HG02678 (cell line): Measurements from ENCODE around the gene ZNF444.

ENCODE experiments used
- ATAC-seq: cut with Tn5 transposase; IDR thresholded peaks from one replicate; pipeline ENCODE4 v1.9.1; 2021; ENCODE audit warnings: mild to moderate bottlenecking, moderate library complexity; ENCODE audit not compliant: unreplicated experiment

The ZNF444 gene

GRCh38 chr19:56106993-56107392 is 34.1 kb upstream of the ZNF444 start:
- ATAC-seq, result no peak

- ATAC-seq, result no peak
Measured at GRCh38 chr19:56107626-56108351, 33.3 kb upstream of the ZNF444 start.

GRCh38 chr19:56108447-56109195 is 32.5 kb upstream of the ZNF444 start:
- ATAC-seq, result no peak

- peak; percentile 31 for ATAC-seq
Measured at GRCh38 chr19:56109226-56109625, 31.9 kb upstream of the ZNF444 start.

- ATAC-seq, result no peak
Measured at GRCh38 chr19:56110515-56111448, 30.3 kb upstream of the ZNF444 start.

GRCh38 chr19:56111601-56112312 is 29.3 kb upstream of the ZNF444 start:
- ATAC-seq, result peak; percentile 78

GRCh38 chr19:56112313-56112709 is 28.8 kb upstream of the ZNF444 start:
- no peak for ATAC-seq

- no peak for ATAC-seq
Measured at GRCh38 chr19:56113074-56113632, 27.9 kb upstream of the ZNF444 start.

GRCh38 chr19:56114051-56114777 is 26.9 kb upstream of the ZNF444 start:
- no peak for ATAC-seq

- no peak for ATAC-seq
Measured at GRCh38 chr19:56114778-56115110, 26.3 kb upstream of the ZNF444 start.

- ATAC-seq, result no peak
Measured at GRCh38 chr19:56115490-56115889, 25.6 kb upstream of the ZNF444 start.

GRCh38 chr19:56116606-56117005 is 24.5 kb upstream of the ZNF444 start:
- ATAC-seq, result no peak

GRCh38 chr19:56117376-56117884 is 23.7 kb upstream of the ZNF444 start:
- no peak for ATAC-seq

GRCh38 chr19:56117889-56118288 is 23.2 kb upstream of the ZNF444 start:
- no peak for ATAC-seq

GRCh38 chr19:56118666-56119581 is 22.2 kb upstream of the ZNF444 start:
- ATAC-seq, result no peak

- no peak for ATAC-seq
Measured at GRCh38 chr19:56119582-56119978, 21.5 kb upstream of the ZNF444 start.

- ATAC-seq, result no peak
Measured at GRCh38 chr19:56120002-56120370, 21.1 kb upstream of the ZNF444 start.

GRCh38 chr19:56120371-56121179 is 20.5 kb upstream of the ZNF444 start:
- peak; percentile 26 for ATAC-seq
